DMS53 (cell line): ENCODE measurements around the gene F13A1.

ENCODE experiments used
- DNase-seq: peaks from one replicate; lab custom pipeline; 2025; lab: John Stamatoyannopoulos, UW

The F13A1 gene

DNA sequence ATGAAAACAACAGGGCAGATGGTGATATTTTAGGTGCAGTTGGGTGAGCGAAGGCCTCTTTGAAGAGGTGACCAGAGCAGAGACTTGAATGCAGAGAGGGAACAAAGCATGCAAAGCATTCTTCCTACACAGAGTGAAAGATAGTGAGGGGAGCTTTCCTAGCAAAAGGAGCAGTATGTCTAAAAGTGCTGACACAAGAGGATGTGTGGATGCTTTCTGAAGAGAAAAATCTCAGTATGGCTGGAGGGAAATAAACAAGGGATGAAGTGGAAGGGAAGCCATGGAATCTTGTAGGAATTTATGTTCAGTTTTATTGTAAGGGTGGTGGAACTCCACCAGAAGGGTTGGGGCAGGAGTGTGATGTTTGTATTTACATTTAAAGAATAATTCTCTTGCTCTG, 128.6 kb downstream of the F13A1 start:
- DNase-seq: no peak

GRCh38 chr6:6191476-6191875, 129.0 kb downstream of the F13A1 start:
- peak; percentile 35 for DNase-seq

DNA sequence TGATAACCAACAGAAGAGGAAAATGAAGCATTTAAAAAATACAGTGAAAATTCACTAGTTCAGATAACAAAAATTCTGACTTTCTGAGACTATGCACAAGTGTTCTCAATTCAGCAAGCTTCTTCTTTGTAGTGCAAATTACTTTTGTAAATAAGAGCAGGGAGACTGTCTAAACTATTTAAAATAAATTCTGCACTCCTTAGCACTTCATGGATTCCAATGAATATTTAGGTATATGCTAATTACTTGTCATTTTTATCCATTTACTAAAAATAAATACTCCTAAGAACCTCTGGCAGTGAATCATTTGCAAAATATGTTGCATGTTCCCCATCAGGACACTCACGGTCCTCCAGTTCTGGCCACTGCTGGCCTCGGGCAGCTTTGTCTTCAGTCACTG, 139.8 kb downstream of the F13A1 start:
- no peak for DNase-seq

DNA sequence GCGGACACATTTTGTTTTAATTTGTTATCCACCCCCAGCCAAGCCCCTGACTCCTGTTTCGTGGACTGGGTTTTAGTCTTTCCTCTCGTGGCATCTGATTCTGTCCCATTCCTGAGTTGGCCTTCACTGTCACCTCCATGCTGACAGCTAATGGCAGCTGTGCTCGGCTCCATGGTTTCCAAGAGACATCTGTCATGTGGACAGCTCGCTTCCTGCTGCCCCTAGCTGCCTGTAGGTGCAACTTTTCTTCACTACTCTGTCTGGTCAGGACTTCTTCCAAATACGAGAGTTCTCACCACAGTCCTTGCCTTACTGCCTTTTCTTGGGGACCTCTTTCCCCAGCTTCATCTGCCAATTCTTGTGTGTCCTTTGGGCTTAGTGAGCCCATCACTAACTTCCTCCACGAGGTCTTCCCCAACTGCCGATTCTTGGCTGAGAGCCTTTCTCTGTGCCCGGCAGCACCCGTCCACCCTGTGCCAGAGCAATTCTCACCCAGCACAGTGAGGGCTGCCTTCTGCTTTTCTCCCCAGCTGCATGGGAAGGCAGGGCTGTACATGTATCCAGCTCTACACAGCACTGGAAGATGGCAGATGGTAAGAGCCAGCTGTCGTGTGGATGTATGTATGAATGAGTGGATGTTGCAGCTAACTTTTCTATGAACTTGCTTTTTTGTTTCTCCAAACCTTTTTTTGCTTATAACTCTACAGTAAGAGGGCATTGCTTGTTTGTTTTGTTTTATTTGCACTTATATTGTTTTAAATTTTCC, 140.4 kb downstream of the F13A1 start:
- DNase-seq: no peak

GRCh38 chr6:6178795-6179194, 141.7 kb downstream of the F13A1 start:
- DNase-seq: no peak

DNA sequence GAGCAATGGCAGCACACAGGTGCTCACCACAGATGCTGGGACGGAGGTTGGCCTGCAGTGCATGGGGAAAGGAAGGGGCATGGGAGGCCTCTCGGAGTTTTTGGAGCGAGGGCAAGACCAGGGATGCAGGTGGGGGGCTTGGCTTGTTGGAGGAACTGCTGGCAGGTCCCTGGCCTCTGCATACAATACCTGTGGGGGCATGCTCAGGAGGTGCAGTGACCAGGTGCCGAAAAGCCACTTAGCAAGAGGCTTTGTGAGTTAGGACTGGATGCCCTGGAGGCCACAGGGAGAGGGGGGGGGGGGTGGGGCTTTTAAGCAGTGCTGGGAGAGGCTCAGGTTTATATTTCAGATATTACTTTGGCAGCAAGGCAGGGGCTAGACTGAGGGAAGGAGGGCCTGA, 142.7 kb downstream of the F13A1 start:
- no peak for DNase-seq

DNA sequence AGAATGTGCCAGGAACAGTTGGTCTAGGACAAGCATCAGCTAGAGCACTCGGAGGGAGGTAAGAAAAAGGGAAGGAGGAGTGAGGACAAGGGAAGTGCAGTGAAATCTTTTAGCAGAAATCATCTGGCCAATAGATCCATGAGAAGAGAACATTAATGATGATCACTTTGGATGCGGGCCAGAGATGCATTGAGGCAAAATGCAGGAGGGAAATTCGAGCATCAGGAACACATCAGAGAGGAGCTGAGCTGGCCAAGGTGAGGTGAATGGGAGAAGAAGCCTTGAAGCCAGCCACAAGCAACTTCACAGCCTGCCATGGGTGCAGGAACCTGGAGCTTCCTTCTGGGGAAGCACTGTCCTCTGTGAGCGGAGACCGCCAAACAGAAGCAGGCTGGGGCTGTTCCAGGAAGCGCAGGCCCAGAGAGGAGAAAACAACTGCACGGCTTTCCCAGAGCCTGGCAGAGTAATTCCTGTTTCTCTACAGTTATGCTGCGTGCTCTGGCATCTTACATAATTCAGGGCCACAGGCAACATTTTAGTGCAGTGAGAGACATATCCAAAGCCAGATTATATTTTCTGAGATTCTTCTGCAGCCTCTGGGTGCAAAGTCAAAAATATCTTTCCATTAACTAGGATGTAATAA, 143.8 kb downstream of the F13A1 start:
- DNase-seq: no peak

DNA sequence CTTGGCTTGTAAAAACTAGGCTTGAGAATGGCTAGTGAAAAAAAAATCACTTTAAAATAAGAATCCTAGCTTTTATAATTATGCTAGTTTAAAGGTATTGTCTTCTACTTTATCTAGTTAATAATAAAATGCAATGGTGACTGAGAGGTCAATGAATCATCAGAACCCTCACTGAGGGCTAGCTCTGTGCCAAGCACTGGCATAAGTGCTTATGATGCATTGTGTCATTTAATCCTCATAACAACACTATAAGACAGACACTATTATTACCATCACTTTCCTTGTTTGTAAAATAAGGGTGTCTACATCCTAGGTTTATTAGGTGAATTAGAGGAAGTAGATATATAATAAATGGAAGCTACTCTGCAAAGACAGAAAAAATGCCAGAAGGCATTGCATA, 144.3 kb downstream of the F13A1 start:
- DNase-seq: no peak

GRCh38 chr6:6169141-6169540, 151.3 kb downstream of the F13A1 start:
- no peak for DNase-seq

- DNase-seq: no peak
Measured at GRCh38 chr6:6166064-6166463, 154.4 kb downstream of the F13A1 start.

- no peak for DNase-seq
Measured at GRCh38 chr6:6164367-6164766, 156.1 kb downstream of the F13A1 start.

GRCh38 chr6:6154335-6154734, 166.1 kb downstream of the F13A1 start:
- DNase-seq: no peak

- no peak for DNase-seq
Measured at GRCh38 chr6:6152060-6152459, 168.4 kb downstream of the F13A1 start.

DNA sequence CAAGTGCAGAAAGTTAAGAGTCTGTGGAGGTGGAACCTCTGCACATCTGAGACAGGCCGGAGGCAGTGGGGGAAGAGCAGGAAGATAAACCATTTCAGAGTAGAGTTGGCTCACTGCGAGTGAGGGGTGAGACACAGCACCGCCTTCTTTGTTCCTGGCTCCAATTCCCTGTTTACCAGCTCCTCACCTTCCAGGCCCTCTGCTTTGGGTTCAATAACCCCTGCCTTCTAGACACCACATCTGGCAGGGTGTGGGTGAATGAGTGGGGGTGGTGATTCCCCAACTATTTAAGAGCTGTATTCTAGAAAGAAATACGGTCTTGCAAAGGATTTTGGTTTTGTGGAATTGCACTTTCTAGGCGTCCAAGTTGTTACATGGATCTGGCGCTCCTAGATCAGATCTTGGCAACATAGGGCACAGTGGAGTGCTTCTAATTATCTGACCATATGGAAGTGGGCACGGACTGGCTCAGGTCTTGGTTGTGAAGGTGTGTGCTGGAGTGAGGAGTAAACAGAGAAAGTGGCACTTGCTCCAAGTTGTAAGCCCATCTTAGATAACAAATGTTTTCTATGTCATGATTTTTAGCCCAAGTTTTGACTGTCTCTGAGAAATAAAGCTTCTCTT, 172.2 kb downstream of the F13A1 start:
- no peak for DNase-seq

- DNase-seq: peak; percentile 60
Measured at GRCh38 chr6:6131492-6132109, 188.9 kb downstream of the F13A1 start.

GRCh38 chr6:6125495-6125894, 195.0 kb downstream of the F13A1 start:
- peak; percentile 3 for DNase-seq

- no peak for DNase-seq
Measured at GRCh38 chr6:6123803-6124202, 196.7 kb downstream of the F13A1 start.

DNA sequence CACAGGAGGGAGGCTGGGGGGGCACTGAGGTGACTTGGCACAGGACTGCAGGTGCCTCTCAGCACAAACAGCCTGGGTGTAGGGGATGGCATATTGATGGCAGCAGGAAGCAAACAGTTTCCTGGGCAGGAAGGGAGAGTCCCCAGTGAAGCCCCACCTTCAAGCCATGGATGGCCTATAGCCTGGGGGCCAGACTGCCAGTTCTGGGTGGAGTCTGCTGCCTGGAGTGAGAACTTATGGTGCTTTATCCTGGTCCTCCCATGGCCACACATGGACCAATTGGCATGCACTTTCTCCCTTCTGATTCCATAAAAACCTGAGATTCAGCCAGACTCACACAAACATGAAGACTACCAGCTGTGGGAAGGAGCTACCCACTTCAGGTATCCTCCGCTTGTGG, 198.5 kb downstream of the F13A1 start:
- DNase-seq: no peak

DNA sequence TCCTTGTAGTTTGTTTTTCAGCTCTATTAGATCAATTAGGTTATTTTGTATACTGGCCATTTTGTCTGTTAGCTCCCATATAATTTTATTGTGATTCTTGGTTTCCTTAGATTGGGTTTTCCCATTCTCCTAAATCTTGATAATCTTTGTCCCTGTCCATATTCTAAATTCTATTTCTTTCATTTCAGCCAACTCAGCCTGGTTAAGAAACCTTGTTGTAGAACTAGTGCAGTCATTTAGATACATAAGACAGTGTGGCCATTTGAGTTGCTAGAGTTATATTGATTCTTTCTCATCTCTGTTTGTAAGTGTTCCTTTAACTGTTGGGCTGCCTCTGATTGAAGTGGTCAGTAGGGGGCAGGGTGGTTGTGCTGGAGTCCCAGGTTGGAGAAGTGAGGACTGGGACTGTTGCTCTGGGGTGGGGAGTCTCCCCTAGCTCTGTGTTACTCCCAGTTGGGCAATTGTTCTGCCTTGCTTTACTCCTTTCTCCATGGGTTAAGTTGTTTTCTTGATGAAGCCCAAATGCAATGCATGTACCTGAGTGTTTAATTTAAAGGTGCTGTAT, 214.9 kb downstream of the F13A1 start:
- DNase-seq: peak; percentile 46
